H1 (cell line): ENCODE data around the gene ZKSCAN1.

Experiments
- CHD2 ChIP-seq: IDR thresholded peaks from 2 replicates; pipeline ENCODE4 v1.6.1; 2012; ENCODE audit warnings: low read length, improper control_type of control experiment
- CTCF ChIP-seq, 3 experiments: IDR thresholded peaks; 1 replicate in 2 of 3; 2 replicates in 1 of 3; pipeline versions ENCODE4 v1.5.1 to v1.6.1; 2011; ENCODE audit warnings: low read length in 3 of 3, mild to moderate bottlenecking in 3 of 3, inconsistent platforms in 2 of 3, low read depth in 1 of 3, moderate library complexity in 1 of 3; ENCODE audit not compliant: insufficient read depth in 1 of 3; ENCODE audit errors: control extremely low read depth in 1 of 3
- EGR1 ChIP-seq: IDR thresholded peaks from 2 replicates; pipeline ENCODE4 v1.6.1; 2011; ENCODE audit warnings: low read depth, low read length, borderline replicate concordance
- POLR2AphosphoS5 ChIP-seq: IDR thresholded peaks from 2 replicates; pipeline ENCODE4 v1.6.1; 2011; ENCODE audit warnings: low read depth, low read length
- RAD21 ChIP-seq, 2 experiments: IDR thresholded peaks in 1 of 2; conservative IDR thresholded peaks in 1 of 2; 2 replicates each; pipeline ENCODE4 v1.6.1; 2011; ENCODE audit warnings: low read depth in 2 of 2, low read length in 2 of 2, improper control_type of control experiment in 1 of 2, inconsistent platforms in 1 of 2, mild to moderate bottlenecking in 1 of 2, moderate library complexity in 1 of 2

DNA sequence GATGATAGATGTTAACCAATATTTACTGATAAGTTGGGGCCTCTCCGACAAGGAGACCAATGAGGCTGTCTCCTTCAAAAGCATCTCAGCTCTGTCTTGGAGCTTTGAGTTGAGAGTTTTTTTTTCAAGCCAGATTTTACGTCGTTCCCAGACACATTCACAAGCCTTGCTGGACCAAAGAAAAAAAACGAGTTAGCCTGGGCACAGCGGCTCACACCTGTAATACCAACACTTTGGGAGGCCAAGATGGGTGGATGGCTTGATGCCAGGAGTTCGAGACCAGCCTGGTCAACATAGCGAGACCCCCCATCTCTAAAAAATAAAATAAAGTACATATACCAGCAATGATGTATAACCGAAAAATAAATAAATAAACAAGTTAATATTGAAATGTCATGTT, 20.6 kb upstream of the ZKSCAN1 start:
- TF ChIP-seq CTCF (IDR thresholded peaks at IDR 0.05; ENCODE audit: control extremely low read depth in 1 of 3, insufficient read depth in 1 of 3, low read depth in 1 of 3, low read length in 3 of 3) (no peak), POLR2AphosphoS5 (no peak), EGR1 (no peak), CHD2 (no peak), RAD21 (IDR thresholded peaks at IDR 0.05 in 1 of 2, conservative IDR thresholded peaks at IDR 0.05 in 1 of 2; ENCODE audit: low read depth in 2 of 2, low read length in 2 of 2) (no peak)
